ENCODE results near the gene SPTB. TPM values are rescaled to one million over a fixed set of nuclear protein-coding genes. Genes with fewer than 3 reads are reported as not detected.

Gene SPTB
- total RNA-seq, 1 donor from 2014 or later, result 8.9 TPM

- Mint-ChIP-seq H3K36me3 (no peaks in the 10 kb centered on the region), H3K27ac (peak overlapping the region; percentile 94), H3K27me3 (ENCODE audit: low read depth) (no peaks in the 10 kb centered on the region), H3K4me1 (peaks cover 69% of the 10 kb centered on the region), H3K9me3 (no peaks in the 10 kb centered on the region), H3K4me3 (peak overlapping the region; percentile 83)
- DNase-seq (ENCODE audit: low spot score in 2 of 2, unreplicated experiment in 2 of 2), result no peak
- TF ChIP-seq CTCF (IDR thresholded peaks at IDR 0.05; ENCODE audit: unreplicated experiment), result no peak
Measured at GRCh38 chr14:64705381-64706118, 174.2 kb downstream of the SPTB start.

GRCh38 chr14:64704743-64705380 is 174.8 kb downstream of the SPTB start:
- peak overlapping the region; percentile 83 for H3K4me3 Mint-ChIP-seq
- peaks cover 68% of the 10 kb centered on the region for H3K4me1 Mint-ChIP-seq
- no peaks in the 10 kb centered on the region for H3K9me3 Mint-ChIP-seq
- DNase-seq (ENCODE audit: low spot score in 2 of 2, unreplicated experiment in 2 of 2), result peak in 1 of 2 experiments; percentile 65
- peak overlapping the region; percentile 94 for H3K27ac Mint-ChIP-seq
- no peaks in the 10 kb centered on the region for H3K27me3 Mint-ChIP-seq (ENCODE audit: low read depth)
- H3K36me3 Mint-ChIP-seq, result no peaks in the 10 kb centered on the region
- no peak for TF ChIP-seq CTCF (IDR thresholded peaks at IDR 0.05; ENCODE audit: unreplicated experiment)

GRCh38 chr14:64704143-64704742 is 175.5 kb downstream of the SPTB start, which contains the start of gene PLEKHG3:
PLEKHG3 (plus strand) TSS chr14:64704424; CDS start chr14:64727632, 23,208 bp downstream.
- H3K36me3 Mint-ChIP-seq, result no peaks in the 10 kb centered on the region

GRCh38 chr14:64703395-64704142 is 176.1 kb downstream of the SPTB start:
- Mint-ChIP-seq H3K36me3 (no peaks in the 10 kb centered on the region), H3K4me3 (peak overlapping the region; percentile 83), H3K4me1 (peaks cover 66% of the 10 kb centered on the region), H3K27me3 (ENCODE audit: low read depth) (no peaks in the 10 kb centered on the region), H3K9me3 (no peaks in the 10 kb centered on the region), H3K27ac (peak overlapping the region; percentile 96)
- TF ChIP-seq CTCF (IDR thresholded peaks at IDR 0.05; ENCODE audit: unreplicated experiment), result no peak
- no peak for DNase-seq (ENCODE audit: low spot score in 2 of 2, unreplicated experiment in 2 of 2)

More at GRCh38 chr14:64704143-64704742, 175.5 kb downstream of the SPTB start, which contains the start of gene PLEKHG3:
- DNase-seq (ENCODE audit: low spot score in 2 of 2, unreplicated experiment in 2 of 2), result peak; percentile 75 to 84
- Mint-ChIP-seq H3K4me3 (peak within 1 kb of the TSS; percentile 83), H3K9me3 (no peaks in the 10 kb centered on the region), H3K27me3 (ENCODE audit: low read depth) (no peaks in the 10 kb centered on the region), H3K27ac (peak within 1 kb of the TSS; percentile 96), H3K4me1 (peaks cover 66% of the 10 kb centered on the region)
- no peak for TF ChIP-seq CTCF (IDR thresholded peaks at IDR 0.05; ENCODE audit: unreplicated experiment)
